AG04450 (cell line): ENCODE measurements around the gene CHURC1. TPM values are rescaled to one million over a fixed set of nuclear protein-coding genes. Genes with fewer than 3 reads are reported as not detected.

Source experiments
- CTCF ChIA-PET: fragments of 300-600, 350-600 bp; formaldehyde crosslinking; extraction: SDS; loops from one replicate; lab custom pipeline; 2022; ENCODE audit warnings: antibody characterized with exemption, inconsistent platforms; lab: Charles Lee
- POLR2A ChIA-PET: fragments of 350-600 bp; formaldehyde crosslinking; extraction: SDS; loops from one replicate; lab custom pipeline; 2021; ENCODE audit warnings: antibody characterized with exemption, inconsistent platforms; lab: Yijun Ruan, JAX
- DNase-seq: peaks from one replicate; pipeline ENCODE4 v3.0.0-alpha.2; 2011; ENCODE audit warnings: low read depth, low spot score
- H3K27ac ChIP-seq: one replicate; pipeline ENCODE4 v1.5.1; 2012; ENCODE audit warnings: low read depth, low read length, control low read depth
- H3K27me3 ChIP-seq: one replicate; pipeline ENCODE4 v1.6.0; 2012; ENCODE audit warnings: low read length; ENCODE audit not compliant: control insufficient read depth, insufficient read depth
- H3K4me3 ChIP-seq: 2 replicates; pipeline ENCODE4 v1.5.1; 2011; ENCODE audit warnings: mild to moderate bottlenecking, low read depth, low read length, control low read depth
- H3K9me3 ChIP-seq: 2 replicates; pipeline ENCODE4 v1.5.1; 2012; ENCODE audit warnings: low read length; ENCODE audit not compliant: control insufficient read depth, insufficient read depth
- CTCF ChIP-seq: IDR thresholded peaks from 2 replicates; pipeline ENCODE4 v1.5.1; 2011; ENCODE audit warnings: low read depth, low read length, control low read depth, inconsistent platforms
- polyA plus RNA-seq: library from polyadenylated mRNA; depleted of rRNA; stranded (reverse); fragments of >200 nt; gene quantifications from 2 replicates; pipeline ENCODE4 v1.2.3, GENCODE V29; 2011

The CHURC1 gene
- polyA plus RNA-seq, 1 experiment: 113 TPM

GRCh38 chr14:64953310-64953654 is 39.0 kb downstream of the CHURC1 start:
- no peak for DNase-seq
- H3K27me3 ChIP-seq: no peaks in the 10 kb centered on the region
- no peaks in the 10 kb centered on the region for H3K9me3 ChIP-seq
- ChIA-PET CTCF (interaction anchor here (0.8 to 1.6 kb wide), 2 partner anchors 61 to 67 kb away, joined by 3 to 10 read pairs; no protein-coding TSS in a partner anchor), POLR2A (no interaction called here)
- H3K27ac ChIP-seq: no peak overlapping the region
- no peak for TF ChIP-seq CTCF
- H3K4me3 ChIP-seq: no peak overlapping the region

GRCh38 chr14:64953661-64954060 is 39.4 kb downstream of the CHURC1 start:
- H3K27me3 ChIP-seq: no peaks in the 10 kb centered on the region
- no peak overlapping the region for H3K4me3 ChIP-seq
- no peak for DNase-seq
- no peaks in the 10 kb centered on the region for H3K9me3 ChIP-seq
- CTCF ChIA-PET: interaction anchor here (0.8 to 1.6 kb wide), 2 partner anchors 62 to 66 kb away, joined by 3 to 10 read pairs; no protein-coding TSS in a partner anchor
- POLR2A ChIA-PET: no interaction called here
- H3K27ac ChIP-seq: no peak overlapping the region
- no peak for TF ChIP-seq CTCF

DNA sequence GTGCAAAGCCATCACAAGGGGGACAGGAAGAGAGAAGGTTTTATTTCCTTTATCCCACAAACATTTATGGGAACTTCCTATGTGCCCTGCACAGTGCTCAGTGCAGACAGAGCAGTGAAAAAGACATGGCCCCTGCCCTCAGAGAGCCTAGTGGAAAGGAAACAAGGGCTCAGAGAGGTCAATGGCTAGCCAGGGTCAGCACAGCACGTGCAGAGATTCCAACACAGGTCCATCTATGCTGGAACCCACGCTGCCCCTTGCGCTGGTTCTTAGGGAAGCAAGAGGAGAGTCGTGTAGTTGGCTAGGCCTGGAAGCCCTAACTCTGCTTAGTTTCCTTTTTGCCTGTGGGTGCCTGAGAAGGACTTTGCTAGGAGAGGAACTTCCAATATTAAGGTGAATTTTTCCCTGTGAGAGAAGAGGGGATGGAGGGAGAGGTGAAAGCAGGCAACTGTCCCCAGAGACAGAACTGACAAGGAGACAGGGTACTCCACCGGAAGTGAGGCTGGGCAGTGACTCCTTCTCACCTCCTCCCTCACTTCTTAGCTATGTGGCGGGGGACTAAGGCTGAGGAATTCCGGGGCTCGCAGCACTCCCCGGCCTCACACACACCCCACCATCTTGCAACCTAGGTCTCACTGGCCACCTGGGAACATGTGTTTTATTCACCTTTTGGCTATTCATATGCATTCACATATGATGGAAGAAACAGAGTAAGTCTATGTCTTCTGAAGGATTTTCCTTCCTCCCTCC is 40.4 kb downstream of the CHURC1 start:
- no peak for TF ChIP-seq CTCF
- no peak for DNase-seq
- Histone ChIP-seq H3K27ac (no peak overlapping the region), H3K27me3 (no peaks in the 10 kb centered on the region), H3K4me3 (no peak overlapping the region), H3K9me3 (no peaks in the 10 kb centered on the region)
- CTCF ChIA-PET: no interaction called here
- POLR2A ChIA-PET: no interaction called here

DNA sequence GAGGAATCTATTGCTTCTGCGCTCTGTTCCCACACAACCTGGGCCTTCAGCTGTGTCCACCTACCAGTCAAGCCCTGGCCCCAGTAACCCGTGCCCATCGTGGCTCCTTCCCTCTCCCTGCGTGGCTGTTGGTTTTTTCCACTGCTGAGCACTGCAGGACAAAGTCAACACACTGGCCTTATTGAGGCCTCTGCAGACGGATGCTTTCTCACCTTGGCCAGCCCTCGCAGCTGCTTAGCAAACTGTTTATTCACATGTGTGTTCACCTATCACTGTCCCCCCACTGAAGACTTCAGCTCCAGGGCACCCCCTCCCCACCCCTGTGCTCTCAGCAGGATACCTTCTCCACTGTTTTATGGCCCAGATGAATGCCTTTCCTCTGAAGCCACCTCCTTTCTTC is 41.0 kb downstream of the CHURC1 start:
- DNase-seq: no peak
- H3K4me3 ChIP-seq: no peak overlapping the region
- no peaks in the 10 kb centered on the region for H3K27me3 ChIP-seq
- H3K9me3 ChIP-seq: no peaks in the 10 kb centered on the region
- H3K27ac ChIP-seq: no peak overlapping the region
- no peak for TF ChIP-seq CTCF
- CTCF ChIA-PET: no interaction called here
- POLR2A ChIA-PET: no interaction called here

DNA sequence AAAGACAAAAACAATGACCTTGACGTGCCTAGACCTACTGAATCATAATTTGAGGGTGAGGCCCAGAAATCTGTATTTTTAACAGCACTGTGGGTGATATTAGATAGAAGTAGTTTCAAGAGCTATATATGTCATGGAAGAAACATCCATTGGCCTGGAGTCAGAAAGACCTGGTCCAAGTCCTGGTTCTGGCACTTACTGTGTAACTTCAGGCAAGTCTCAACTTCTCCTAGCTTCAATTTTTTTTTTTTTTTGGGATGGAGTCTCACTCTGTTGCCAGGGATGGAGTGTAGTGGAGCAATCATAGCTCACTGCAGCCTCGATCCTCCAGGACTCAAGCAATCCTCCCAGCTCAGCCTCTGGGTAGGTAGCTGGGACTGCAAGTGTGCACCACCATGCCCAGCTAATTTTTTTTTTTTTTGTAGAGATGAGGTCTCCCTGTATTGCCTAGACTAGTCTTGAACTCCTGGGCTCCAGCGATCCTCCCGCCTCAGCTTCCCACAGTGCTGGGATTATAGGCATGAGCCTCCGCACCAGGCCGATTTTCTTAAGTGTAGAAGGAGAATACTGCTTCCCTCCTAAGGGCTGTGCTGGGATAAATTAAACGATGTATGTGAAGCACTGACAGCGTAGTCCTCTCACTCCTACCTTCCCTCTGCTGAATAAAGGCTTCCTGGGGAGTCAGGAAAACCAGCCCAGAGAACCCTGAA is 42.6 kb downstream of the CHURC1 start:
- TF ChIP-seq CTCF: no peak
- CTCF ChIA-PET: interaction anchor here (0.9 kb wide), 1 partner anchor 18 kb away, joined by 3 read pairs; no protein-coding TSS in a partner anchor
- H3K27me3 ChIP-seq: no peaks in the 10 kb centered on the region

More for the DNA sequence above, 42.6 kb downstream of the CHURC1 start:
- POLR2A ChIA-PET: no interaction called here
- no peak for DNase-seq
- Histone ChIP-seq H3K4me3 (no peak overlapping the region), H3K27ac (no peak overlapping the region), H3K9me3 (no peaks in the 10 kb centered on the region)
